IMR-90 (cell line): ENCODE measurements around the gene CRYBG2. TPM values are rescaled to one million over a fixed set of nuclear protein-coding genes. Genes with fewer than 3 reads are reported as not detected.

Experiments
- ATAC-seq: fragments of 200-7000 bp; cut with Tn5 transposase; 2 replicates; pipeline ENCODE4 v1.9.1; 2020; ENCODE audit warnings: low read depth, mild to moderate bottlenecking, moderate library complexity
- BruUV-seq: library from RNA; stranded (reverse); fragments of 400-500 nt; replicated peaks from 2 replicates; lab custom pipeline; 2021; lab: Mats Ljungman, UMichigan
- CTCF ChIA-PET: fragments of 300-600 bp; formaldehyde crosslinking; extraction: SDS; loops from one replicate; lab custom pipeline; 2021; ENCODE audit warnings: antibody characterized with exemption; lab: Yijun Ruan, JAX
- POLR2A ChIA-PET: fragments of 300-600 bp; sonication (Branson Sonifier 250); formaldehyde crosslinking; loops from one replicate; lab custom pipeline; 2022; ENCODE audit warnings: antibody characterized with exemption; ENCODE audit not compliant: unreplicated experiment; lab: Charles Lee
- DNase-seq: peaks from one replicate; pipeline ENCODE4 v3.0.0; 2013
- H2AFZ ChIP-seq: replicated peaks from 2 replicates; pipeline ENCODE3; 2013; ENCODE audit warnings: low read length, mild to moderate bottlenecking; ENCODE audit not compliant: poor library complexity
- H2AK5ac ChIP-seq: 2 replicates; pipeline ENCODE4 v1.6.1; 2013; ENCODE audit warnings: low read depth, low read length, inconsistent platforms
- H2AK9ac ChIP-seq: replicated peaks from 2 replicates; pipeline ENCODE3; 2013; ENCODE audit warnings: mild to moderate bottlenecking, low read depth, low read length, moderate library complexity; ENCODE audit not compliant: poor library complexity
- H2BK120ac ChIP-seq: 2 replicates; pipeline ENCODE4 v1.6.1; 2013; ENCODE audit warnings: low read depth, low read length, inconsistent platforms
- H2BK15ac ChIP-seq: 3 replicates; pipeline ENCODE4 v1.6.1; 2013; ENCODE audit warnings: low read depth, low read length, inconsistent platforms
- H2BK20ac ChIP-seq: 2 replicates; pipeline ENCODE4 v1.6.1; 2013; ENCODE audit warnings: low read depth, mild to moderate bottlenecking, inconsistent platforms, low read length, moderate library complexity
- H2BK5ac ChIP-seq: 2 replicates; pipeline ENCODE4 v1.6.1; 2013; ENCODE audit warnings: mild to moderate bottlenecking, low read depth, low read length, inconsistent platforms; ENCODE audit not compliant: poor library complexity, severe bottlenecking
- H3K14ac ChIP-seq: replicated peaks from 2 replicates; pipeline ENCODE4 v1.6.1; 2013; ENCODE audit warnings: low read depth, low read length, inconsistent platforms
- H3K18ac ChIP-seq: 2 replicates; pipeline ENCODE4 v1.6.1; 2013; ENCODE audit warnings: low read depth, low read length, control low read depth
- H3K23ac ChIP-seq: 2 replicates; pipeline ENCODE4 v1.6.1; 2013; ENCODE audit warnings: low read depth, low read length, inconsistent platforms
- H3K27ac ChIP-seq: 2 replicates; pipeline ENCODE4 v1.5.1; 2013; ENCODE audit warnings: mild to moderate bottlenecking, control low read depth, low read length; ENCODE audit not compliant: insufficient read depth
- H3K27me3 ChIP-seq: 2 replicates; pipeline ENCODE4 v1.6.1; 2013; ENCODE audit warnings: low read length; ENCODE audit not compliant: control insufficient read depth, insufficient read depth
- H3K36me3 ChIP-seq: 2 replicates; pipeline ENCODE4 v1.6.1; 2013; ENCODE audit warnings: low read length, mixed read lengths; ENCODE audit not compliant: control insufficient read depth, insufficient read depth
- H3K4ac ChIP-seq: 2 replicates; pipeline ENCODE4 v1.6.1; 2013; ENCODE audit warnings: low read depth, low read length, inconsistent platforms
- H3K4me1 ChIP-seq: 2 replicates; pipeline ENCODE4 v1.6.1; 2013; ENCODE audit warnings: low read length, mixed read lengths; ENCODE audit not compliant: control insufficient read depth, insufficient read depth
- H3K4me2 ChIP-seq: 2 replicates; pipeline ENCODE4 v1.6.1; 2013; ENCODE audit warnings: low read depth, mild to moderate bottlenecking, control low read depth, low read length, moderate library complexity
- H3K4me3 ChIP-seq: 2 replicates; pipeline ENCODE4 v1.5.1; 2013; ENCODE audit warnings: low read depth, mild to moderate bottlenecking, control low read depth, low read length, moderate library complexity; ENCODE audit not compliant: insufficient read depth
- H3K56ac ChIP-seq: 2 replicates; pipeline ENCODE4 v1.6.1; 2013; ENCODE audit warnings: low read length, inconsistent platforms; ENCODE audit not compliant: insufficient read depth; ENCODE audit errors: extremely low read depth
- H3K79me1 ChIP-seq, 2 experiments: 2 replicates each; pipeline ENCODE4 v1.6.1; 2013; ENCODE audit warnings: low read length in 2 of 2, inconsistent platforms in 1 of 2, low read depth in 1 of 2
- H3K9ac ChIP-seq: 2 replicates; pipeline ENCODE4 v1.6.1; 2013; ENCODE audit warnings: low read depth, low read length, control low read depth
- H3K9me1 ChIP-seq: 2 replicates; pipeline ENCODE4 v1.6.1; 2013; ENCODE audit warnings: low read length, inconsistent platforms; ENCODE audit not compliant: insufficient read depth
- H3K9me3 ChIP-seq: 2 replicates; pipeline ENCODE4 v1.6.1; 2013; ENCODE audit warnings: low read length; ENCODE audit not compliant: control insufficient read depth, insufficient read depth
- H4K20me1 ChIP-seq: 2 replicates; pipeline ENCODE4 v1.6.1; 2013; ENCODE audit warnings: low read length, inconsistent platforms; ENCODE audit not compliant: insufficient read depth
- H4K5ac ChIP-seq: 2 replicates; pipeline ENCODE4 v1.6.1; 2013; ENCODE audit warnings: mild to moderate bottlenecking, low read depth, low read length, control low read depth
- H4K8ac ChIP-seq, 2 experiments: 2 replicates each; pipeline ENCODE4 v1.6.1; 2013; ENCODE audit warnings: low read depth in 2 of 2, low read length in 2 of 2, control low read depth in 1 of 2, inconsistent platforms in 1 of 2
- H4K91ac ChIP-seq: 2 replicates; pipeline ENCODE4 v1.6.1; 2013; ENCODE audit warnings: low read depth, low read length, inconsistent platforms; ENCODE audit not compliant: insufficient read depth
- BHLHE40 ChIP-seq: fragments of 150-350 bp; IDR thresholded peaks from 2 replicates; pipeline ENCODE4 v1.6.1; 2016; ENCODE audit warnings: mild to moderate bottlenecking, low read depth, low read length
- CEBPB ChIP-seq: IDR thresholded peaks from 2 replicates; pipeline ENCODE4 v1.6.1; 2012; ENCODE audit warnings: low read depth, low read length, improper control_type of control experiment
- CHD1 ChIP-seq: IDR thresholded peaks from 2 replicates; pipeline ENCODE4 v1.6.1; 2012; ENCODE audit warnings: low read depth, low read length, improper control_type of control experiment
- RCOR1 ChIP-seq: IDR thresholded peaks from 2 replicates; pipeline ENCODE4 v1.6.1; 2012; ENCODE audit warnings: mild to moderate bottlenecking, low read length, improper control_type of control experiment; ENCODE audit not compliant: insufficient replicate concordance
- WGBS, 2 experiments: methylation state at CpG; one replicate each; pipeline versions ENCODE4 v1.1.5 to v1.1.7; 2013; ENCODE audit warnings: missing lambda C conversion rate in 2 of 2; ENCODE audit not compliant: insufficient read length in 1 of 2; ENCODE audit errors: extremely low coverage in 2 of 2; 5-methylcytosine and 5-hydroxymethylcytosine counted together
- dilution Hi-C: fragments of 300-500 bp; cut with HindIII; formaldehyde crosslinking; loops from one replicate; pipeline ENCODE4 v1.14.3; 2018; ENCODE audit warnings: low sequenced_read_pairs; ENCODE audit not compliant: unreplicated experiment
- in situ Hi-C: fragments of 300-500 bp; cut with MboI; formaldehyde crosslinking; loops from 3 replicates; pipeline ENCODE4 v1.14.3; 2019; ENCODE audit warnings: low sequenced_read_pairs, inconsistent platforms, mixed read lengths
- intact Hi-C: fragments of 100-400 bp; cut with micrococcal nuclease; formaldehyde crosslinking; loops from 2 replicates; pipeline ENCODE4 v1.10.0; 2022
- polyA plus RNA-seq, 3 experiments: library from polyadenylated mRNA; depleted of rRNA; stranded (reverse); fragments of >200 nt; gene quantifications; 2 replicates each; pipeline ENCODE4 v1.2.3, GENCODE V29; 2012; ENCODE audit warnings: low replicate concordance in 1 of 3
- total RNA-seq: library from RNA; depleted of rRNA; stranded (reverse); fragments of >200 nt; gene quantifications from 2 replicates; pipeline ENCODE4 v1.2.3, GENCODE V29; 2012

CRYBG2 gene
- total and polyA plus RNA-seq, 2 of the 4 experiments (the other 2 are of a cell fraction) = not detected

DNA sequence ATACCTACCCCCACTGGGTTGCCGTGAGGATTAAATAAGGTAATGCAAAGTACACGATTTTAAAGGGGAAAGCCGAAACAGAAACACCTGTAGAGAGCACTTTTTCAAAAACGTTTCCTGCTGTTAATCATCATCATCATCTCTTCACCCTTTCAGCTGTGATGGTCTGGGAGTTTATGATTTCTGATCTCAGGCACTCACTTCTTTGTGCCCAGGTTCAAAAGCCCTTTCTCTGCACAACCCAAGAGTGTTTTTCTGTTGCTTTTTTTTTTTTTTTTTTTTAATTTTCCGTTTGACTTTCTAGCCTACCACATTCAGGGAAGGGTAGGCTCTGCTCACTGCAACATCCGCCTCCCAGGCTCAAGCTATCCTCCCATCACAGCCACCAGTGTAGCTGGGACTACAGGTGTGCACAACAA lies 46.6 kb downstream of the CRYBG2 start:
- no peak overlapping the region for H3K4me3 ChIP-seq
- H2BK120ac ChIP-seq = no peak overlapping the region
- CTCF ChIA-PET = no interaction called here
- H3K79me1 ChIP-seq = peaks cover 9 to 26% of the 10 kb centered on the region in 2 experiments; a peak in 3 of 4 replicates
- H2BK20ac ChIP-seq = no peak overlapping the region
- no TSS peak for BruUV-seq
- H4K5ac ChIP-seq = no peak overlapping the region
- no peak overlapping the region for H2BK15ac ChIP-seq
- H3K4me2 ChIP-seq = no peak overlapping the region
- intact Hi-C loops = no loop called here
- no peak overlapping the region for H2AK9ac ChIP-seq
- H2AK5ac ChIP-seq = no peak overlapping the region
- H2AFZ ChIP-seq = no peak overlapping the region
- no peaks in the 10 kb centered on the region for H3K9me3 ChIP-seq
- TF ChIP-seq CHD1 = no peak
- no peak for TF ChIP-seq CEBPB
- TF ChIP-seq BHLHE40 = no peak
- TF ChIP-seq RCOR1 = no peak
- H3K14ac ChIP-seq = no peak overlapping the region
- H3K27ac ChIP-seq = no peak overlapping the region
- H2BK5ac ChIP-seq = no peak overlapping the region
- peaks cover 13% of the 10 kb centered on the region for H3K4me1 ChIP-seq
- H4K20me1 ChIP-seq = no peaks in the 10 kb centered on the region
- DNase-seq (no peak), ATAC-seq (no peak)
- dilution Hi-C loops = no loop called here
- POLR2A ChIA-PET = interaction anchor here (1.0 kb wide), 1 partner anchor 14 kb away, joined by 14 read pairs; no protein-coding TSS in a partner anchor
- H3K9ac ChIP-seq = no peak overlapping the region
- peak overlapping the region; percentile 92 to 97 for H4K8ac ChIP-seq
- no peak overlapping the region for H3K23ac ChIP-seq
- no peaks in the 10 kb centered on the region for H3K36me3 ChIP-seq
- H3K4ac ChIP-seq = no peak overlapping the region
- H3K9me1 ChIP-seq = peaks cover 12% of the 10 kb centered on the region
- WGBS, 2 experiments = no CpG with 5 or more reads among the region's 6 CpGs
- no peaks in the 10 kb centered on the region for H3K27me3 ChIP-seq
- H4K91ac ChIP-seq = no peak overlapping the region
- in situ Hi-C loops = no loop called here
- no peak overlapping the region for H3K56ac ChIP-seq
- no peak overlapping the region for H3K18ac ChIP-seq
